Smooth muscle cell (in vitro differentiated cells): ENCODE measurements around the gene TRUB2. TPM values are rescaled to one million over a fixed set of nuclear protein-coding genes. Genes with fewer than 3 reads are reported as not detected.

Experiments
- DNase-seq: peaks from one replicate; lab custom pipeline; 2025; ENCODE audit not compliant: unreplicated experiment; lab: John Stamatoyannopoulos, UW
- H2AFZ ChIP-seq: fragments of 200-600 bp; sonication (generic); 2 replicates; pipeline ENCODE4 v1.6.0; 2016; ENCODE audit warnings: antibody characterized with exemption, low read depth, mild to moderate bottlenecking
- H3F3A ChIP-seq: fragments of 200-600 bp; sonication (generic); 2 replicates; pipeline ENCODE4 v1.6.0; 2017; ENCODE audit warnings: antibody characterized with exemption, low read depth
- H3K27ac ChIP-seq: fragments of 200-600 bp; sonication (generic); 2 replicates; pipeline ENCODE4 v1.5.1; 2016; ENCODE audit warnings: low read depth, mild to moderate bottlenecking
- H3K27me3 ChIP-seq: fragments of 200-600 bp; sonication (generic); 2 replicates; pipeline ENCODE4 v1.6.1; 2016; ENCODE audit warnings: low read depth, mild to moderate bottlenecking
- H3K36me3 ChIP-seq: fragments of 200-600 bp; sonication (generic); 2 replicates; pipeline ENCODE4 v1.5.1; 2016; ENCODE audit warnings: low read depth
- H3K4me1 ChIP-seq: fragments of 200-600 bp; sonication (generic); 2 replicates; pipeline ENCODE4 v1.5.1; 2016; ENCODE audit warnings: low read depth
- H3K4me2 ChIP-seq: fragments of 200-600 bp; sonication (generic); 2 replicates; pipeline ENCODE4 v1.6.0; 2016; ENCODE audit warnings: mild to moderate bottlenecking
- H3K4me3 ChIP-seq: fragments of 200-600 bp; sonication (generic); 2 replicates; pipeline ENCODE4 v1.5.1; 2016; ENCODE audit warnings: mild to moderate bottlenecking
- H3K79me2 ChIP-seq: fragments of 200-600 bp; sonication (generic); 2 replicates; pipeline ENCODE4 v1.6.0; 2016; ENCODE audit warnings: low read depth, mild to moderate bottlenecking
- H3K9ac ChIP-seq: fragments of 200-600 bp; sonication (generic); 2 replicates; pipeline ENCODE4 v1.6.0; 2016; ENCODE audit warnings: low read depth
- H3K9me3 ChIP-seq: fragments of 200-600 bp; sonication (generic); replicated peaks from 2 replicates; pipeline ENCODE4 v1.5.1; 2016; ENCODE audit warnings: low read depth
- H4K20me1 ChIP-seq: fragments of 200-600 bp; sonication (generic); 2 replicates; pipeline ENCODE4 v1.6.0; 2016; ENCODE audit warnings: low read depth
- CTCF ChIP-seq: fragments of 200-600 bp; sonication (generic); IDR thresholded peaks from 2 replicates; pipeline ENCODE4 v1.5.1; 2017; ENCODE audit warnings: borderline replicate concordance, mild to moderate bottlenecking, antibody characterized with exemption; ENCODE audit not compliant: insufficient read depth, poor library complexity, severe bottlenecking
- WGBS: methylation state at CpG from one replicate; pipeline ENCODE4 v1.1.7; 2016; ENCODE audit warnings: low lambda C conversion rate; 5-methylcytosine and 5-hydroxymethylcytosine counted together
- polyA plus RNA-seq: library from polyadenylated mRNA; unstranded; fragments of >200 nt; fragmentation: Nextera tagmentation; extraction: Ambion mirVana; gene quantifications from 2 replicates; pipeline ENCODE4 v1.2.1, GENCODE V29; 2016
- total RNA-seq: library from RNA; depleted of rRNA; stranded (reverse); fragments of >200 nt; gene quantifications from 2 replicates; pipeline ENCODE4 v1.2.3, GENCODE V29; 2014

TRUB2 gene
- total and polyA plus RNA-seq, 2 experiments from 2014 or later: 9.0 to 33.2 TPM

- Histone ChIP-seq H3K9ac (no peak overlapping the region), H3K4me2 (no peak overlapping the region), H2AFZ (no peak overlapping the region), H3F3A (no peaks in the 10 kb centered on the region), H3K27me3 (no peaks in the 10 kb centered on the region), H3K9me3 (no peaks in the 10 kb centered on the region), H3K4me1 (no peaks in the 10 kb centered on the region), H3K79me2 (no peaks in the 10 kb centered on the region), H3K27ac (no peak overlapping the region), H3K36me3 (no peaks in the 10 kb centered on the region), H4K20me1 (no peaks in the 10 kb centered on the region), H3K4me3 (no peak overlapping the region)
- no peak for DNase-seq
- WGBS: over 99% methylated on average over 8 of the region's 8 CpGs
- TF ChIP-seq CTCF: no peak
Observed at GRCh38 chr9:128342971-128343680, 20.9 kb upstream of the TRUB2 start.

- Histone ChIP-seq H3K79me2 (no peaks in the 10 kb centered on the region), H3K27ac (no peak overlapping the region), H3K4me1 (no peaks in the 10 kb centered on the region), H4K20me1 (no peaks in the 10 kb centered on the region), H3K4me2 (peak overlapping the region; percentile 83), H2AFZ (peak overlapping the region; percentile 43), H3K9ac (no peak overlapping the region), H3K4me3 (peak overlapping the region; percentile 85), H3F3A (no peaks in the 10 kb centered on the region), H3K36me3 (no peaks in the 10 kb centered on the region), H3K9me3 (no peaks in the 10 kb centered on the region), H3K27me3 (no peaks in the 10 kb centered on the region)
- peak; percentile 48 for TF ChIP-seq CTCF
- peak; percentile 11 for DNase-seq
- WGBS: 31% methylated on average over 13 of the region's 13 CpGs
Observed at GRCh38 chr9:128341435-128341849, 19.2 kb upstream of the TRUB2 start.

GRCh38 chr9:128340691-128341434, 18.6 kb upstream of the TRUB2 start:
- WGBS: 1% methylated on average over 29 of the region's 48 CpGs

More at GRCh38 chr9:128340691-128341434, 18.6 kb upstream of the TRUB2 start:
- H3K4me1 ChIP-seq: no peaks in the 10 kb centered on the region
- H3K4me3 ChIP-seq: peak overlapping the region; percentile 85
- TF ChIP-seq CTCF: no peak
- no peaks in the 10 kb centered on the region for H4K20me1 ChIP-seq
- peak overlapping the region; percentile 72 for H2AFZ ChIP-seq
- H3K27me3 ChIP-seq: no peaks in the 10 kb centered on the region
- H3K27ac ChIP-seq: no peak overlapping the region
- no peaks in the 10 kb centered on the region for H3K9me3 ChIP-seq
- no peaks in the 10 kb centered on the region for H3K79me2 ChIP-seq
- peak overlapping the region; percentile 35 for H3K9ac ChIP-seq
- no peaks in the 10 kb centered on the region for H3F3A ChIP-seq
- no peak for DNase-seq
- H3K36me3 ChIP-seq: no peaks in the 10 kb centered on the region
- H3K4me2 ChIP-seq: peak overlapping the region; percentile 83
